Neural progenitor cell (in vitro differentiated cells): ENCODE results near the gene CAST.

ENCODE experiments used
- CTCF ChIP-seq: fragments of 200-600 bp; sonication (generic); IDR thresholded peaks from 2 replicates; pipeline ENCODE4 v1.5.1; 2017; ENCODE audit warnings: antibody characterized with exemption, mild to moderate bottlenecking
- EZH2 ChIP-seq: fragments of 200-600 bp; sonication (generic); IDR thresholded peaks from 2 replicates; pipeline ENCODE4 v1.6.1; 2017; ENCODE audit warnings: antibody characterized with exemption, mild to moderate bottlenecking, moderate library complexity
- EZH2phosphoT487 ChIP-seq: fragments of 200-600 bp; sonication (generic); IDR thresholded peaks from 2 replicates; pipeline ENCODE4 v1.6.1; 2017; ENCODE audit warnings: antibody characterized with exemption

GRCh38 chr5:96717874-96718273, 55.7 kb downstream of the CAST start:
- TF ChIP-seq CTCF = no peak
- TF ChIP-seq EZH2 = no peak
- no peak for TF ChIP-seq EZH2phosphoT487
